HepG2 (cell line): Measurements from ENCODE around the gene NID2. TPM values are rescaled to one million over a fixed set of nuclear protein-coding genes. Genes with fewer than 3 reads are reported as not detected.

ENCODE experiments used
- ATAC-seq: fragments of 200-7000 bp; cut with Tn5 transposase; 3 replicates; pipeline ENCODE4 v1.9.1; 2020; ENCODE audit warnings: mild to moderate bottlenecking, moderate library complexity
- BruUV-seq: library from RNA; stranded (reverse); fragments of 400-500 nt; replicated peaks from 2 replicates; lab custom pipeline; 2021; lab: Mats Ljungman, UMichigan
- CTCF ChIA-PET: fragments of 300-600 bp; formaldehyde crosslinking; extraction: SDS; loops from one replicate; lab custom pipeline; 2021; ENCODE audit warnings: low total read pairs, inconsistent platforms, low intra/inter-chr PET ratio; lab: Yijun Ruan, JAX
- POLR2A ChIA-PET: fragments of 350-600 bp; sonication (Branson Sonifier 250); formaldehyde crosslinking; loops from one replicate; lab custom pipeline; 2020; ENCODE audit warnings: antibody characterized with exemption, inconsistent platforms; lab: Yijun Ruan, JAX
- DNase-seq: peaks from one replicate; pipeline ENCODE4 v3.0.0-alpha.2; 2015; ENCODE audit warnings: low spot score
- FAIRE-seq: peaks from 3 replicates; lab custom pipeline; 2011; peaks lifted over from hg19 to GRCh38; lab: Jason Lieb, UNC
- H2AFZ ChIP-seq: one replicate; pipeline ENCODE4 v1.6.1; 2011; ENCODE audit warnings: low read length, inconsistent platforms
- H3K27ac ChIP-seq: fragments of 300-600 bp; 3 replicates; pipeline ENCODE4 v1.8.0; 2011; ENCODE audit warnings: mixed run types, mild to moderate bottlenecking, mixed read lengths, low read length, inconsistent platforms; ENCODE audit not compliant: insufficient read depth; ENCODE audit errors: extremely low read length
- H3K27me3 ChIP-seq, 2 experiments: fragments of 200-600 bp in 1 of 2; 2 replicates in 1 of 2; 3 replicates in 1 of 2; pipeline versions ENCODE4 v1.6.0 to v1.8.0; 2011; ENCODE audit warnings: low read length in 2 of 2, mild to moderate bottlenecking in 2 of 2, moderate library complexity in 2 of 2, inconsistent platforms in 1 of 2; ENCODE audit not compliant: insufficient read depth in 2 of 2, control insufficient read depth in 1 of 2
- H3K36me3 ChIP-seq, 2 experiments: fragments of 200-600 bp in 1 of 2; replicated peaks in 1 of 2; 2 replicates in 1 of 2; 3 replicates in 1 of 2; pipeline versions ENCODE4 v1.5.1 to v1.8.0; 2011; ENCODE audit warnings: low read length in 2 of 2, inconsistent platforms in 1 of 2; ENCODE audit not compliant: insufficient read depth in 2 of 2, control insufficient read depth in 1 of 2
- H3K4me1 ChIP-seq: 2 replicates; pipeline ENCODE4 v1.5.1; 2012; ENCODE audit warnings: low read length, inconsistent platforms; ENCODE audit not compliant: insufficient read depth
- H3K4me2 ChIP-seq: 2 replicates; pipeline ENCODE4 v1.6.0; 2011; ENCODE audit warnings: low read depth, low read length, inconsistent platforms
- H3K4me3 ChIP-seq, 3 experiments: fragments of 200-600 bp in 1 of 3; sonication (generic), shearing (Covaris generic) in 1 of 3; replicated peaks in 1 of 3; 2 replicates each; pipeline ENCODE4 v1.5.1; 2011 to 2016; ENCODE audit warnings: low read length in 3 of 3, inconsistent platforms in 2 of 3, low read depth in 2 of 3, mild to moderate bottlenecking in 2 of 3, control low read depth in 1 of 3, mixed read lengths in 1 of 3; ENCODE audit not compliant: insufficient read depth in 1 of 3
- H3K79me2 ChIP-seq: one replicate; pipeline ENCODE4 v1.6.1; 2011; ENCODE audit warnings: low read length, inconsistent platforms; ENCODE audit not compliant: insufficient read depth
- H3K9ac ChIP-seq: 2 replicates; pipeline ENCODE4 v1.6.0; 2011; ENCODE audit warnings: mild to moderate bottlenecking, low read depth, low read length, inconsistent platforms; ENCODE audit not compliant: insufficient read depth
- H3K9me3 ChIP-seq: 2 replicates; pipeline ENCODE4 v1.5.1; 2012; ENCODE audit warnings: mild to moderate bottlenecking, low read length
- H4K20me1 ChIP-seq: 2 replicates; pipeline ENCODE4 v1.6.0; 2011; ENCODE audit warnings: inconsistent platforms, mild to moderate bottlenecking, low read length, moderate library complexity; ENCODE audit not compliant: insufficient read depth
- HHEX ChIP-seq: IDR thresholded peaks from 2 replicates; pipeline ENCODE4 v1.6.1; 2016; ENCODE audit warnings: control low read depth
- MNT ChIP-seq: fragments of 450-650 bp; IDR thresholded peaks from 2 replicates; pipeline ENCODE4 v1.6.1; 2016
- MXI1 ChIP-seq: IDR thresholded peaks from 3 replicates; pipeline ENCODE4 v1.6.1; 2012; ENCODE audit warnings: low read depth, low read length, inconsistent platforms, borderline replicate concordance
- NFE2L2 ChIP-seq: fragments of 150-350 bp; IDR thresholded peaks from 2 replicates; pipeline ENCODE4 v1.6.1; 2014; ENCODE audit warnings: low read length
- NR2C2 ChIP-seq: sonication (generic); formaldehyde crosslinking; IDR thresholded peaks from 2 replicates; pipeline ENCODE4 v1.4.0; 2020; ENCODE audit warnings: missing genetic modification reagents, mild to moderate bottlenecking, moderate library complexity, borderline replicate concordance
- TBL1XR1 ChIP-seq: fragments of 150-350 bp; IDR thresholded peaks from 2 replicates; pipeline ENCODE4 v1.6.1; 2014; ENCODE audit warnings: borderline replicate concordance, low read length; ENCODE audit not compliant: partially characterized antibody
- USF2 ChIP-seq, 2 experiments: sonication (generic) in 1 of 2; formaldehyde crosslinking in 1 of 2; IDR thresholded peaks; 2 replicates each; pipeline versions ENCODE4 v1.5.1 to v1.6.1; 2011 to 2020; ENCODE audit warnings: borderline replicate concordance in 1 of 2, low read depth in 1 of 2, low read length in 1 of 2, mild to moderate bottlenecking in 1 of 2, missing genetic modification reagents in 1 of 2, moderate library complexity in 1 of 2
- ZNF503 ChIP-seq: sonication (generic); formaldehyde crosslinking; IDR thresholded peaks from 2 replicates; pipeline ENCODE4 v1.4.0; 2020; ENCODE audit warnings: missing genetic modification reagents
- WGBS: methylation state at CpG from one replicate; pipeline ENCODE4 v1.1.6; 2017; ENCODE audit warnings: low lambda C conversion rate; 5-methylcytosine and 5-hydroxymethylcytosine counted together
- in situ Hi-C: cut with HindIII; loops from 2 replicates; pipeline ENCODE4 v1.10.0; 2017; ENCODE audit warnings: low pct_unique_long_range_greater_than_20kb; ENCODE audit not compliant: extremely low pct_ligation_motif_present
- intact Hi-C: fragments of 100-400 bp; cut with micrococcal nuclease; formaldehyde crosslinking; loops from one replicate; pipeline ENCODE4 v1.10.0; 2022; ENCODE audit not compliant: unreplicated experiment
- polyA plus RNA-seq, 8 experiments: library from polyadenylated mRNA; depleted of rRNA in 3 of 8; stranded (reverse) in 7 of 8; unstranded in 1 of 8; fragments of >200 nt; fragmentation: Illumina TruSeq in 4 of 8; extraction: Trizol in 4 of 8; gene quantifications; 2 replicates each; pipeline versions ENCODE4 v1.2.1 to v1.2.3, GENCODE V29; 2011 to 2016; ENCODE audit warnings: low read depth in 4 of 8, missing spikeins in 1 of 8, mixed read lengths in 1 of 8; ENCODE audit not compliant: insufficient read depth in 1 of 8
- total RNA-seq, 5 experiments: library from RNA; depleted of rRNA; stranded (reverse); fragments of >200 nt; fragmentation: Illumina TruSeq; extraction: Trizol; gene quantifications; 2 replicates each; pipeline ENCODE4 v1.2.3, GENCODE V29; 2016; ENCODE audit warnings: low read depth in 1 of 5
- TF ChIP-seq, protein P1 (sequence below): sonication (generic); formaldehyde crosslinking; IDR thresholded peaks from 2 replicates; pipeline ENCODE4 v1.4.0; 2020; ENCODE audit warnings: missing genetic modification reagents, borderline replicate concordance
- TF ChIP-seq, protein P2 (sequence below): IDR thresholded peaks from 2 replicates; pipeline ENCODE4 v1.4.0; 2020; ENCODE audit warnings: mild to moderate bottlenecking, missing genetic modification reagents
- TF ChIP-seq, protein P3 (sequence below): IDR thresholded peaks from 2 replicates; pipeline ENCODE4 v1.6.1; 2016; ENCODE audit warnings: missing genetic modification reagents, missing compliant biosample characterization

The NID2 gene
- total and polyA plus RNA-seq, 2 of the 13 experiments (the other 11 are each of a cell fraction or from before 2014, with no cell fraction given), result 0.11 TPM; not detected in 1

DNA sequence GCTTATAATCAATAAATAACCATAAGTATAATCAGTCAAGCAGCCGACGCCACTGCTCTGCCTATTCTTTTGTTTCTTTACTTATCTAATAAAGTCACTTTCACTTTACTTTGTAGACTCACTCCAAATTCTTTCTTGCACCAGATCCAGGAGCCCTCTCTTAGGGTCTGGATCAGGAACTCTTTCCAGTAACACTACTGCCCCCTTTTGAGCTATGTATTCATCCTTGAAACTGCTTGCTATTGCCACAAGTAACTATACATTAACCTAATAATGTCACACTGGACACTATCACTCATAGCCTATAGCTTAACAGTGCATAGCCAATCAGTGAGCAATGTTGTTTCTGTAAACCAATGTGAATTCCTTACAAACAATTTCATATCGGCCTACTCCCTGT lies 2.8 kb upstream of the NID2 start:
- H4K20me1 ChIP-seq, result no peaks in the 10 kb centered on the region
- no TSS peak for BruUV-seq
- peaks cover 8 to 38% of the 10 kb centered on the region in 2 experiments; a peak in 4 of 5 replicates for H3K27me3 ChIP-seq
- no peaks in the 10 kb centered on the region for H3K36me3 ChIP-seq
- no peak overlapping the region for H3K27ac ChIP-seq
- ChIA-PET CTCF (no interaction called here), POLR2A (no interaction called here)
- in situ Hi-C loops, result no loop called here
- H3K9me3 ChIP-seq, result no peaks in the 10 kb centered on the region
- no peak overlapping the region for H3K4me2 ChIP-seq
- DNase-seq (no peak), FAIRE-seq (no peak), ATAC-seq (no peak)
- no peak overlapping the region for H2AFZ ChIP-seq
- H3K4me1 ChIP-seq, result peaks cover 11% of the 10 kb centered on the region
- WGBS, result 29% methylated on average over 3 of the region's 3 CpGs
- no peaks in the 10 kb centered on the region for H3K79me2 ChIP-seq
- H3K9ac ChIP-seq, result no peak overlapping the region
- intact Hi-C loops, result no loop called here
- no peak overlapping the region for H3K4me3 ChIP-seq
- TF ChIP-seq HHEX (CRISPR knock-in tag) (no peak), ZNF503 (CRISPR knock-in tag) (no peak), MNT (no peak), MXI1 (no peak), NR2C2 (CRISPR knock-in tag) (no peak), NFE2L2 (no peak), USF2 (IDR thresholded peaks at IDR 0.05; ENCODE audit: low read depth, low read length) (no peak), USF2 (CRISPR knock-in tag; IDR thresholded peaks at IDR 0.05; ENCODE audit: borderline replicate concordance) (no peak), TBL1XR1 (no peak)
- TF ChIP-seq, protein P1, sequence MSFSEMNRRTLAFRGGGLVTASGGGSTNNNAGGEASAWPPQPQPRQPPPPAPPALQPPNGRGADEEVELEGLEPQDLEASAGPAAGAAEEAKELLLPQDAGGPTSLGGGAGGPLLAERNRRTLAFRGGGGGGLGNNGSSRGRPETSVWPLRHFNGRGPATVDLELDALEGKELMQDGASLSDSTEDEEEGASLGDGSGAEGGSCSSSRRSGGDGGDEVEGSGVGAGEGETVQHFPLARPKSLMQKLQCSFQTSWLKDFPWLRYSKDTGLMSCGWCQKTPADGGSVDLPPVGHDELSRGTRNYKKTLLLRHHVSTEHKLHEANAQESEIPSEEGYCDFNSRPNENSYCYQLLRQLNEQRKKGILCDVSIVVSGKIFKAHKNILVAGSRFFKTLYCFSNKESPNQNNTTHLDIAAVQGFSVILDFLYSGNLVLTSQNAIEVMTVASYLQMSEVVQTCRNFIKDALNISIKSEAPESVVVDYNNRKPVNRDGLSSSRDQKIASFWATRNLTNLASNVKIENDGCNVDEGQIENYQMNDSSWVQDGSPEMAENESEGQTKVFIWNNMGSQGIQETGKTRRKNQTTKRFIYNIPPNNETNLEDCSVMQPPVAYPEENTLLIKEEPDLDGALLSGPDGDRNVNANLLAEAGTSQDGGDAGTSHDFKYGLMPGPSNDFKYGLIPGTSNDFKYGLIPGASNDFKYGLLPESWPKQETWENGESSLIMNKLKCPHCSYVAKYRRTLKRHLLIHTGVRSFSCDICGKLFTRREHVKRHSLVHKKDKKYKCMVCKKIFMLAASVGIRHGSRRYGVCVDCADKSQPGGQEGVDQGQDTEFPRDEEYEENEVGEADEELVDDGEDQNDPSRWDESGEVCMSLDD (CRISPR knock-in tag), result no peak
- TF ChIP-seq, protein P2, sequence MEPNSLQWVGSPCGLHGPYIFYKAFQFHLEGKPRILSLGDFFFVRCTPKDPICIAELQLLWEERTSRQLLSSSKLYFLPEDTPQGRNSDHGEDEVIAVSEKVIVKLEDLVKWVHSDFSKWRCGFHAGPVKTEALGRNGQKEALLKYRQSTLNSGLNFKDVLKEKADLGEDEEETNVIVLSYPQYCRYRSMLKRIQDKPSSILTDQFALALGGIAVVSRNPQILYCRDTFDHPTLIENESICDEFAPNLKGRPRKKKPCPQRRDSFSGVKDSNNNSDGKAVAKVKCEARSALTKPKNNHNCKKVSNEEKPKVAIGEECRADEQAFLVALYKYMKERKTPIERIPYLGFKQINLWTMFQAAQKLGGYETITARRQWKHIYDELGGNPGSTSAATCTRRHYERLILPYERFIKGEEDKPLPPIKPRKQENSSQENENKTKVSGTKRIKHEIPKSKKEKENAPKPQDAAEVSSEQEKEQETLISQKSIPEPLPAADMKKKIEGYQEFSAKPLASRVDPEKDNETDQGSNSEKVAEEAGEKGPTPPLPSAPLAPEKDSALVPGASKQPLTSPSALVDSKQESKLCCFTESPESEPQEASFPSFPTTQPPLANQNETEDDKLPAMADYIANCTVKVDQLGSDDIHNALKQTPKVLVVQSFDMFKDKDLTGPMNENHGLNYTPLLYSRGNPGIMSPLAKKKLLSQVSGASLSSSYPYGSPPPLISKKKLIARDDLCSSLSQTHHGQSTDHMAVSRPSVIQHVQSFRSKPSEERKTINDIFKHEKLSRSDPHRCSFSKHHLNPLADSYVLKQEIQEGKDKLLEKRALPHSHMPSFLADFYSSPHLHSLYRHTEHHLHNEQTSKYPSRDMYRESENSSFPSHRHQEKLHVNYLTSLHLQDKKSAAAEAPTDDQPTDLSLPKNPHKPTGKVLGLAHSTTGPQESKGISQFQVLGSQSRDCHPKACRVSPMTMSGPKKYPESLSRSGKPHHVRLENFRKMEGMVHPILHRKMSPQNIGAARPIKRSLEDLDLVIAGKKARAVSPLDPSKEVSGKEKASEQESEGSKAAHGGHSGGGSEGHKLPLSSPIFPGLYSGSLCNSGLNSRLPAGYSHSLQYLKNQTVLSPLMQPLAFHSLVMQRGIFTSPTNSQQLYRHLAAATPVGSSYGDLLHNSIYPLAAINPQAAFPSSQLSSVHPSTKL, result no peak
- TF ChIP-seq, protein P3, sequence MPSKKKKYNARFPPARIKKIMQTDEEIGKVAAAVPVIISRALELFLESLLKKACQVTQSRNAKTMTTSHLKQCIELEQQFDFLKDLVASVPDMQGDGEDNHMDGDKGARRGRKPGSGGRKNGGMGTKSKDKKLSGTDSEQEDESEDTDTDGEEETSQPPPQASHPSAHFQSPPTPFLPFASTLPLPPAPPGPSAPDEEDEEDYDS (CRISPR knock-in tag), result no peak
